ENCODE measurements around the gene CCL5. TPM values are rescaled to one million over a fixed set of nuclear protein-coding genes. Genes with fewer than 3 reads are reported as not detected.

Gene CCL5
- polyA plus RNA-seq, 2 of the 4 experiments (the other 2 are of a cell fraction) = 0.12 to 0.31 TPM

- no peak for FAIRE-seq
- H3K9me3 ChIP-seq = no peaks in the 10 kb centered on the region
- ATAC-seq = no peak
- H3K4me1 ChIP-seq = no peaks in the 10 kb centered on the region
- 32% methylated on average over 3 of the region's 3 CpGs for WGBS (ENCODE audit: missing lambda C conversion rate)
- no peak overlapping the region for H3K27ac ChIP-seq
- CTCF ChIA-PET = interaction anchor here (0.9 to 1.5 kb wide), 4 partner anchors 9 to 576 kb away, joined by 3 to 5 read pairs (median 4); no protein-coding TSS in a partner anchor
- POLR2A ChIA-PET = no interaction called here
- TF ChIP-seq MAFK (IDR thresholded peaks at IDR 0.05; ENCODE audit: partially characterized antibody) (no peak), MAX (IDR thresholded peaks at IDR 0.05) (no peak), TFCP2L1 (CRISPR knock-in tag; IDR thresholded peaks at IDR 0.05) (no peak), GATA3 (IDR thresholded peaks at IDR 0.05; ENCODE audit: borderline replicate concordance) (no peak), BHLHE40 (IDR thresholded peaks at IDR 0.05; ENCODE audit: low read depth, low read length) (no peak), HDAC2 (IDR thresholded peaks at IDR 0.05) (no peak), RAD21 (conservative IDR thresholded peaks at IDR 0.05 in 1 of 2, IDR thresholded peaks at IDR 0.05 in 1 of 2) (no peak), RFX5 (IDR thresholded peaks at IDR 0.05) (no peak), PBX3 (IDR thresholded peaks at IDR 0.05) (no peak), HEYL (CRISPR knock-in tag; IDR thresholded peaks at IDR 0.05) (no peak), E2F6 (IDR thresholded peaks at IDR 0.05; ENCODE audit: borderline replicate concordance, low read depth) (no peak), HES2 (IDR thresholded peaks at IDR 0.05) (no peak), ESRRA (IDR thresholded peaks at IDR 0.05; ENCODE audit: borderline replicate concordance, low read length) (no peak), ELK1 (IDR thresholded peaks at IDR 0.05; ENCODE audit: low read depth, low read length) (no peak), CBX2 (IDR thresholded peaks at IDR 0.05; ENCODE audit: borderline replicate concordance, low read depth) (no peak), RARB (CRISPR knock-in tag; IDR thresholded peaks at IDR 0.05) (no peak), MYC (IDR thresholded peaks at IDR 0.05; ENCODE audit: borderline replicate concordance, low read length) (no peak)
- DNase-seq (ENCODE audit: low read depth in 1 of 2, low spot score in 1 of 2) = no peak
- H3K4me2 ChIP-seq = no peak overlapping the region
- no peak overlapping the region for H3K4me3 ChIP-seq
Measured at GRCh38 chr17:35906926-35907637, 26.9 kb upstream of the CCL5 start.

- DNase-seq (ENCODE audit: low read depth in 1 of 2, low spot score in 1 of 2) (no peak), ATAC-seq (no peak; a peak in 1 of 6 replicates), FAIRE-seq (no peak)
- H3K27ac ChIP-seq = no peak overlapping the region
- CTCF ChIA-PET = interaction anchor here (0.6 to 1.5 kb wide), 3 partner anchors 9 to 63 kb away, joined by 3 to 4 read pairs (median 3); no protein-coding TSS in a partner anchor
- no peak for TF ChIP-seq RAD21 (conservative IDR thresholded peaks at IDR 0.05 in 1 of 2, IDR thresholded peaks at IDR 0.05 in 1 of 2)
- no peak for TF ChIP-seq CBX8 (IDR thresholded peaks at IDR 0.05)
- POLR2A ChIA-PET = no interaction called here
- no peaks in the 10 kb centered on the region for H3K9me3 ChIP-seq
- no peak overlapping the region for H3K4me3 ChIP-seq
- no peaks in the 10 kb centered on the region for H3K4me1 ChIP-seq
- 33% methylated on average over 5 of the region's 5 CpGs for WGBS (ENCODE audit: missing lambda C conversion rate)
- no peak overlapping the region for H3K4me2 ChIP-seq
Measured at GRCh38 chr17:35906191-35906925, 26.2 kb upstream of the CCL5 start.

- ATAC-seq (no peak), FAIRE-seq (no peak), DNase-seq (ENCODE audit: low read depth in 1 of 2, low spot score in 1 of 2) (no peak)
- ChIA-PET POLR2A (no interaction called here), CTCF (interaction anchor here (0.7 to 1.1 kb wide), 2 partner anchors 9 to 28 kb away, joined by 3 read pairs; no protein-coding TSS in a partner anchor)
- no peak for TF ChIP-seq JUN (IDR thresholded peaks at IDR 0.05)
- no peak for TF ChIP-seq NR3C1 (IDR thresholded peaks at IDR 0.05)
- TF ChIP-seq TP53 (CRISPR knock-in tag; IDR thresholded peaks at IDR 0.05) = no peak
- TF ChIP-seq EHF (CRISPR knock-in tag; IDR thresholded peaks at IDR 0.05) = no peak
- no peak for TF ChIP-seq HOXB5 (CRISPR knock-in tag; IDR thresholded peaks at IDR 0.05)
- TF ChIP-seq ZC3H11A (IDR thresholded peaks at IDR 0.05) = peak; percentile 86
- 79% methylated on average over 5 of the region's 5 CpGs for WGBS (ENCODE audit: missing lambda C conversion rate)
- Histone ChIP-seq H3K4me1 (peaks cover 12% of the 10 kb centered on the region), H3K4me2 (no peak overlapping the region), H3K4me3 (no peak overlapping the region), H3K9me3 (no peaks in the 10 kb centered on the region), H3K27ac (no peak overlapping the region)
Measured at GRCh38 chr17:35903451-35903850, 23.3 kb upstream of the CCL5 start.

Data from A549 (cell line).